Stimulated activated CD4-positive, alpha-beta T cell treated with anti-CD3 and anti-CD28 coated beads, Interleukin-2, amount 100 ng/mL, for 4 hours (primary cell): ENCODE measurements around the gene CMKLR1.

Experiments
- DNase-seq: peaks from one replicate; pipeline ENCODE4 v3.0.0-alpha.2; 2020; ENCODE audit warnings: low read depth

CMKLR1 gene

GRCh38 chr12:108338915-108339657, at the start of gene CMKLR1:
TSS of gene CMKLR1 (minus strand) at chr12:108339311. CDS start at chr12:108293591, 45,720 bp downstream.
- no peak for DNase-seq

DNA sequence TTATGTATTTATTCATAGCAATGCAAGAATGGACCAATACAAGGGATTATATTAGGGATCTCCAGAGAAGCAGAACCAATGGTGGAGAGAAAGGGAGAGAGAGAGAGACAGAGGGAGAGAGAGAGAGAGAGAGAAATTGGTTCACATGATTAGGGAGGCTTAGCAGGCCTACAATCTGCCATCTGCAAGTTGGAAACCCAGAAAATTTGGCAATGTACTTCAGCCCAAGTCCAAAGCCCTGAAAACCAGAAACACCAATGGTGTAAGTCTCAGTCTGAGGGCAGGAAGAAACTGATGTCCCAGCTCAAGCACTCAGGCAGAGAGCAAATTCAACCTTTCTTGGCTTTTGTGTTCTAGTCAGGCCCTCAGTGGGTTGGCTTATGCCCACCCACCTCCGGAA, 48.7 kb upstream of the CMKLR1 start:
- DNase-seq, result no peak

- DNase-seq, result no peak
Observed at GRCh38 chr12:108386709-108387360, 47.7 kb upstream of the CMKLR1 start.

- DNase-seq, result no peak
Observed at GRCh38 chr12:108382437-108382801, 43.3 kb upstream of the CMKLR1 start.

DNA sequence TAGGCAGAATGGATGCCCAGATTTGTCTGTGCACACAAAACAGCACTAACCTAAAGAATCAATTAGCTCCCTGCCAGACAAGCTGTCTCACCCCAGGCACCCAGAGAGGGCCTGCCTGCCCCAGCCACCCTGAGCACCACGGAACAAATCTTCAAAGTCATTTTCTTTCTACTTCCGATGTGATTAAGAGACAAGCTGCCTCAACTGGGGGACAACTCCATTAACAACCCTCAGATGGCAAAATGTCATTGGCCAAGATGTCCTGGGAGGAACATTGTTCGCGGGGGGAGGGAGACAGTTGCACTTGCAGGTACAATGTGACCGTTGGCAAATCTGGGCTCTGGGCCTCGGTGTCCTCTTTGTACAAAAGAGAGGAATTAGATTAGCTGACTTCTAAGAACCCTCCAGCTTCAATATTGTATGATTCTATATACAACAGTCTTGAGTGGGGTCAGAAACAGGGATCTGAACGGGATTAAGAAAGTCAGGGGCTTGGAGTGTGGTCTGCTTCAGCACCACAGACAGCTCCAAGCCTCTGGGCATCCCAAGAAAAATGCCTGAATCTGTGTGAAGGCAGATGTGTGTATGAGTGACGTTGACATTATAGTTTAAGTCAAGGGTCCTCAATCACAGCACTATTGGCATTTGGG, 42.8 kb upstream of the CMKLR1 start:
- no peak for DNase-seq

DNA sequence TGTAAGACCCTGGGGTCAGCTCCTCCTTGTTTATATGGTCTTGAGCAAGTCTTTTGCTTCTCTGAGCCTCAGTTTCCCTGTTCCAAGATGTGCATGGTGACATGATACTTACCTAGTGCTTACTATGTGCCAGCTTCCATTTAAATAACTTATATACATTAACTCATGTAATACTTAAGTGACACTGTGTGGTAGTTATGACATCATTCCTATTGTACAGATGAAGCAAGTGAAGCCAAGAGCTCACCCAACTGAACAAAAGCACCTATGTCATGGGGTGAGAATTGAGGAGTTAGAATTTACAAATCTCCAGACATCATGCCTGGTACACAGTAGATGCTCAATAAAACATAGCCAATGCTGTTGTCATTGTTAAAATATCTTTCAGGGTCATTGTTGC, 41.3 kb upstream of the CMKLR1 start:
- no peak for DNase-seq

DNA sequence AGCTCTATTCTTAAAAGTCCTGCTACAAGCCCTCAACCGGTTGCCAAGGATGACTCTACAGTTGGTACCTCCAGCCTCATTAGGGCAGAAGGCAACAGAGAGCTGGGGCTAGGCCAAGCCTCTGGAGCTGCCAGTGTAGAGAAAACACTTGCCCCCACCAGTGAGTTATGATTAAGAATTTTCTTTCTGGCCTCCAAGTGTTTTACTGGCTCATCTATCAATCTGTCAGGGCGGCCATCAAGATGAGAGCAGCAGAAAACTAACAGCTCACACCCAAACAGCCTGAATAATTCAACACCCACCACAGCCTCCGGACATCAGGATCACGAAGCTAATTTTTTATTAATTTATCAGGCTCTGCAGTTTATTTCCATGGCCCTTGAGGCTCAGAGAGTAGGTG, 40.7 kb upstream of the CMKLR1 start:
- no peak for DNase-seq

- DNase-seq, result no peak
Observed at GRCh38 chr12:108378926-108379325, 39.8 kb upstream of the CMKLR1 start.

DNA sequence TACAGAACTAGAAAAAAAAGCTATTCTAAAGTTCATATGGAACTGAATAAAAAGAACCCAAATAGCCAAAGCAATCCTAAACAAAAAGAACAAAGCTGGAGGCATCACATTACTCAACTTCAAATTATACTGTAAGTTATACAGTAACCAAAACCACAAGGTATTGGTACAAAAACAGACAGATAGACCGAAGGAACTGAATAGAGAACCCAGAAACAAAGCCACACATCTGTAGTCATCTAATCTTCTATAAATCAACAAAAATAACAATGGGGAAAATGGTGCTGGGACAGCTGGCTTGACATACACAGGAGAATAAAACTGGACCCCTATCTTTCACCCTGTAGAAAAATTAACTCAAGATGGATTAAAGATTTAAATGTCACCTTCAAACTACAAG, 38.1 kb upstream of the CMKLR1 start:
- DNase-seq, result no peak

DNA sequence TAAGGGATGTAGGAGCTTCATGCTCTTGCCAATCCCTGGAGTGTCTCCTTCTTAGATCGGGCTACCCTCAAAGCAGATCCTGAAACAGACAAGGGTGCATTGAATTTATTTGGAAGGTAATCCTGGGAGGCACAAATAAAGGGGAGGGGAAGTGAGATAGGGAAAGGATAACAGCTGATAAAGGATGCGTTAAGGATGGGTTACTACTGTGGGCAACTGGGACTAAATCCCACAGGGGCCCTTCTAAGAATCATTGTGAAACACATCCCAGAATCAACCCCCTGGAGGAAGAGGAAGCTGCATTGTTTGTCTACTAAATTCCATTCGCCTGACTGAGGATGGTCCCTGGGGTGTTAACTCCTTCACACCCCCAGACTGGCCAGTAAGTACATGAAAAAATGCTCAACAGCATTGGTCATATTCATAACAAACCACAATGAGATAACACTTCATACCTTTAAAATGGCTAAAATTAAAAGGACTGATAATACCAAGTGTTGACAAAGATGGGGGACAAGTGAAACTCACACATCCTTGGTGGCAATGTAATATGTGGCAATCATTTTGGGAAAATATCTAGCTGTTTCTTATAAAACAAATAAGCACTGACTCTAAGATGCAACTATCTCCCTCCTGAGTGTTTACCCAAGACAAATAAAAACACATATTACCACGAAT, 37.0 kb upstream of the CMKLR1 start:
- no peak for DNase-seq

- no peak for DNase-seq
Observed at GRCh38 chr12:108374596-108375320, 35.6 kb upstream of the CMKLR1 start.

- no peak for DNase-seq
Observed at GRCh38 chr12:108373111-108373510, 34.0 kb upstream of the CMKLR1 start.

DNA sequence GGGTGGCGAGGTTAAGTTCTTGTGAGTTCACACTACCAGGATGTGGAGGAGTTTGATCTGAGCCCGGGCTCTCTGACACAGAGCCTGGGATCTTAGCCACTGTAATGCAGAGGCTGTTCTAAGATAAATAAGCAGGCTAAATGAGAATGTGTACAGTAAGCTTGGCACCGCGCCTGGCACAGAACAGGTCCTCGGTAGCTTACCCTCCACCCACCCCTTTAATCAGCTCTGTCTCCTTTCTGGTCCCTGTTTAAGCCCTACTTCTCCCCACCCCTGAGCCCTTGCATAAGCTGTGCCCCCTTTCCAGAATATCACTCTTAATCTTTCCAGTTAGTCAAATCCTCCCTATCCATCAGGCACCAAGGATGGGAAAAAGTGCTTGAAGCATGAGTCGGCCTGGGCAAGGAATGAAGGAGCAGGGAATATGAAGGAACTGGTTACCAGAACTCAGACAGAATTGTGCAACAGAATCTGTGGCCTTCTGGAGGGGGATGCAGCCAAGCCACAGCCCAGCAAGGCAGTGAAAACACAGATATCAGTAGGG, 32.8 kb upstream of the CMKLR1 start:
- no peak for DNase-seq

DNA sequence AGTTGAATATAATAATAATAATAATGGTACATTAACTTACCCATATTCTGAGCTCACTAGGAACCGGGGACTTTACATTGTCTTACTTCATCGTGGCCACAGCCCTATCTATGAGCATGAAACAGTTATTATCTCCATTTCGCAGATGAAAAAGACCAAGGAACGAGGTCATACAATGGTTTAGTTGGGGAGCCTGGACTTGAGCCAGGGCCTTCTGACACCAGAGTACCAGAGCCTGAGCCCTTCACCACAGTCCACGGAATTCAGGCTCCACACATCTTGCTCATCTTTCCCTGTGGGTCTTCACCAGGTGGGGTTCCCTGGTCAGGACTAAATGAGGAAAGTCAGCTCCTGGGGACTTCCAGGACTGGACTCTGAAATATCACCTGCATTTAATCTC, 31.3 kb upstream of the CMKLR1 start:
- no peak for DNase-seq

DNA sequence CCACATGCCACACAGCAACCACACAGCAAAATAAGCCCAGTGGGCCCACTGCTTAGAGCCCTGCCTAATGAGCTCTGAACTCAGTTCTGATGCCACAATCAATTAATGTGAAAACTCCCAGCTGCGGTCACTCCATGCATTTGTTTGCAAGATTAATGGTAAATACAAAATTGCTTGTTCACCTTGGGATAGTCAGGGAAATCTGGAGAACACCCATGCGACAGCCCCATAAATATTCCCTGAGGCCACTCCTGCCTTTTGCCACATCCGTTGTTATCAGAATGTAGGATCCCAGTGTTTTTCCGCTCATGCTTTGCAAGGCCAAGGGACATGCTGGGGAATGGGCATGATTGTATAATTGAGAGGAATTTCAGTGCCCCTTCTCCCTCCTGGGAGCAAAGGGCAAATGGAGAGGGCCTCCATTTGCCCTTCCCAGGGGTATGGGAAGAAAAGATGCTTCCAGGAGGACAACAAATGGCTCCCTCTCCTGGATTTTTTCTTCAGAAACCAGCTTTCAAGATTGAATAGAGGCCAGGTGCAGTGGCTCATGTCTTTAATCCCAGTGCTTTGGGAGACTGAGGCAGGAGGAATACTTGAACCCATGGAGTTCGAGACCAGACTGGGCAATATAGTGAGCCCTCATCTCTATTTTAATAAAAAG, 30.8 kb upstream of the CMKLR1 start:
- DNase-seq, result no peak

- DNase-seq, result no peak
Observed at GRCh38 chr12:108368089-108368488, 29.0 kb upstream of the CMKLR1 start.

GRCh38 chr12:108367436-108367835, 28.3 kb upstream of the CMKLR1 start:
- no peak for DNase-seq

DNA sequence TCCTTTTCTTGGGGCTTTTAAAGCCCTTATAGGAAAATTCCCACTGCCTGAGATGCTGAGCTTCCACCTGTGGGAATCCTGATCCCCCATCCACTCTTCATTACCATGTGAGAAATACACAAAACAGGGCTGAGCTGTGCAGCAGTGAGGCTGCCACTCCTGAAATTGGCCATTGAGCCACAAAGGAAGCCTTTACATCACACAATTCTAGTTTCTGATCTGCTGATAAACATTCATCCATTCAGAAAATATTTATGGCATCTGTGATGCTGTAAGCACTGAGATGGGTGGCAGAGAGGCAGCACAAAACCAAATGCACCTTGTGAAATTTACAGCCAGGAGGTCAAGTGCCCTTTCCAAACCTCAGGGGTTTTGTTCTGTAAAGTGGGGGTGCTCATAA, 26.2 kb upstream of the CMKLR1 start:
- DNase-seq, result no peak

DNA sequence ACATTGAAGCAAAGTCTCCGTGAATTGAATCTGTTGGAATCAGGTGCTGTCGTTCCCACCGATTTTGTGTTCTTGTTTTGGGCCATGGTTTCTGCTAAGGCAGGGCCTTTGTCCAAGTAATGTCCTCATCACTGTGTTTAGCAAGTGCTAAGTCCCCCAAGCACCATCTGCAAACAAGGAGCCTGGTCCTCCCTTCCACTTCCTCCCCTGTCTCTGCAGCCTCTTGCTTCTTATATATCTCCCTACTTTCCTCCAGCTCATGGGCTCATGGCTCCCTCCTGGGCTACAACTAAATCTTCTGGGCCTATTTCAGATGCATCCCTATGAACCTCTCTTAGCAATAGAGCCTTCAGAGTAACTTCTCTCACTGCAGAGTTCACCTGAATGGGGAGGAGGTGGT, 25.8 kb upstream of the CMKLR1 start:
- no peak for DNase-seq

DNA sequence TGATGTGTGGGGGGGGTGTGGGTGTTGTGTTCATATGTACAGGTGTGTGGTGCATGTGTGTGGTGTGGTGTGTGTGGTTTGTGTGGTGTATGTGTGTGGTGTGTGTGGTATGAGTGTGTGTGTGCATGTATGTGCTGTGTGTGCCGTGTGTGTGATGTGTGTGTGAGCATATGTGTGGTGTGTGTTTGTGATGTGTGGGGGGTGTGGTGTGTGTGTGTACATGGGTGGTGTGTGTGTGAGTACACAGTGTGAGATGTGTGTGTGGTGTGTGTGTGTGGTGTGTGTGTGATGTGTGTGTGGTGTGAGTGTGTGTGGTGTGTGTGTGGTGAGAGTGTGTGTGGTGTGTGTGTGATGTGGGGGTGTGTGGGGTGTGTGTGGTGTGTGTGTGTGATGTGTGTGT, 24.5 kb upstream of the CMKLR1 start:
- no peak for DNase-seq

DNA sequence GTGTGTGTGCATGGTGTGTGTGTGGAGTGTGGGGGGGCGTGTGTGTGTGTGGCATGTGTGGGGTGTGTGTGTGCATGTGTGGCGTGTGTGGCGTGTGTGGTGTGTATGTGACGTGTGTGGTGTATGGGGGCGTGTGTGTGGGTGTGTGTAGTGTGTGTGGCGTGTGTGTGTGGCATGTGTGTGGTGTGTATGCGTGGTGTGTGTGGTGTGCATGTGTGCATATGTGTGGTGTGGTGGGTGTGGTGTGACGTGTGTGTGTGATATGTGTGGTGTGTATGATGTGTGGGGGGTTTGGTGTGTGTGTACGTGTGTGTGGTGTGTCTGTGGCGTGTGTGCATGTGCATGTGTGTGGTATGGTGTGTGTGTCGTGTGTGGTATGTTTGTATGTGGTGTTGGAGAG, 24.1 kb upstream of the CMKLR1 start:
- no peak for DNase-seq
